ENCODE results near the gene SP9.

DNA sequence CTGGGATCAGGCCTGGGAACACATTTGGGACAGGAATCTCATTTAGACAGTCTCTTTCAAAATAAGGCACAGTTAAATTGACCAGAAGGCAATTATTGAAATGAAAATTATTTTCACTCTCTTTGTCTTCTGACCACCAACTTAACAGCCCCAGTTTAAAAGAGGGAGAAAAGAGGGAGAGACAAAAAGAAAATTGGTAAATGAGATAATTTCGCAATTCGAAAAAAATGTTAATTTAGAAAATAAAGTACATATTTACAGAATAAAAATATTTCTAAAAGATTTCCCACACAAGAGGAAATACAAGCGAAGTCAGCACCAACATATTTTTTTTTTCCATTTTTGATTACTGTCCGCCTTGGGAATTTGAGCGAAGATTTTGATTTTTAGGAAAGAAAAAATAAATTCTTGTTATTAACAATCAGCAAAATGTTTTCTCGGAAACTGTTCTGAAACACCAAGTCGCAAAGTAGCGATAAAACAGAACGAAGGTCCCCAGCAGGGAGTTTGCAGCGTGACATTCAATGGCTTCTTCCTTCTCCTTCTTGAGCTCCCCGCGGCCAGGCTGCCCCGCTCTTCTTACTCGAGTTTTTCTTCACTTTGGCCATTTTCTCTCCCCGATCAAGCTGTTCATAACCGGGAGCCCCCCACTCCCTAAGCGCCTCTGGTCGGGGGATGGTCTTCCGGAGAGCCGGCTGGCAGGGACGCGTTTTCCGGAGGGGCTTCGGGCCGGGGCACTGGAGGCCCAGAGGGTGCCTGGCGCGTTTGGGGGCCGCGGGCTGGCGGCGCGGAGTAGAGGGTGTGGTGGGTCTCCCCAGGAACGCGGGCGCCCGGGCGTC, 5.0 kb downstream of the SP9 start:
- TF ChIP-seq, protein P1, sequence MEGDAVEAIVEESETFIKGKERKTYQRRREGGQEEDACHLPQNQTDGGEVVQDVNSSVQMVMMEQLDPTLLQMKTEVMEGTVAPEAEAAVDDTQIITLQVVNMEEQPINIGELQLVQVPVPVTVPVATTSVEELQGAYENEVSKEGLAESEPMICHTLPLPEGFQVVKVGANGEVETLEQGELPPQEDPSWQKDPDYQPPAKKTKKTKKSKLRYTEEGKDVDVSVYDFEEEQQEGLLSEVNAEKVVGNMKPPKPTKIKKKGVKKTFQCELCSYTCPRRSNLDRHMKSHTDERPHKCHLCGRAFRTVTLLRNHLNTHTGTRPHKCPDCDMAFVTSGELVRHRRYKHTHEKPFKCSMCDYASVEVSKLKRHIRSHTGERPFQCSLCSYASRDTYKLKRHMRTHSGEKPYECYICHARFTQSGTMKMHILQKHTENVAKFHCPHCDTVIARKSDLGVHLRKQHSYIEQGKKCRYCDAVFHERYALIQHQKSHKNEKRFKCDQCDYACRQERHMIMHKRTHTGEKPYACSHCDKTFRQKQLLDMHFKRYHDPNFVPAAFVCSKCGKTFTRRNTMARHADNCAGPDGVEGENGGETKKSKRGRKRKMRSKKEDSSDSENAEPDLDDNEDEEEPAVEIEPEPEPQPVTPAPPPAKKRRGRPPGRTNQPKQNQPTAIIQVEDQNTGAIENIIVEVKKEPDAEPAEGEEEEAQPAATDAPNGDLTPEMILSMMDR (conservative IDR thresholded peaks at IDR 0.05; ENCODE audit: low read depth, low read length): no peak
- peak; percentile 40 for TF ChIP-seq EZH2 (IDR thresholded peaks at IDR 0.05; ENCODE audit: borderline replicate concordance, low read depth, low read length, poor library complexity, severe bottlenecking)
